Measurements from ENCODE around the gene RALBP1.

Gene RALBP1

DNA sequence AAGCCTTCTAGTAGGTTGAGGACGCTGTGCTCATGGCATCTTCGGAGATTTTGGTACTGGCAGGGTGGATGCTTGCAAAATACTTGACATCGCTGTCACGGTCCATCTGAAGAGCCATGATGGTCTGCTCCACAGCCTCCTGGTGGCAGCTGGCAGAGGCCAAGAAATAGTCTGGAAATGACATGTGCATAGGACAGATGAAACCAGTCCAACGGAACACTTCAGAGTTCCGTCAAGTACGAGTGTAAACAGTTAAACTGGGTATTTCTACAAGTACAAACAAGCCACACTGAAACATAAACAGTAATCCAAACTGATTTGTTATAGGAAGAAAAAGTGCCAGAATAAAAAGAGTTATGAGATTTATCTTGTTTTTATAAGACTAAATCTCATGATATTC lies 72.5 kb downstream of the RALBP1 start:
- no peak for DNase-seq (ENCODE audit: low read depth in 2 of 2, low spot score in 1 of 2)

GRCh38 chr18:9549405-9549804 lies 74.1 kb downstream of the RALBP1 start:
- no peak for DNase-seq (ENCODE audit: low read depth in 2 of 2, low spot score in 1 of 2)

DNA sequence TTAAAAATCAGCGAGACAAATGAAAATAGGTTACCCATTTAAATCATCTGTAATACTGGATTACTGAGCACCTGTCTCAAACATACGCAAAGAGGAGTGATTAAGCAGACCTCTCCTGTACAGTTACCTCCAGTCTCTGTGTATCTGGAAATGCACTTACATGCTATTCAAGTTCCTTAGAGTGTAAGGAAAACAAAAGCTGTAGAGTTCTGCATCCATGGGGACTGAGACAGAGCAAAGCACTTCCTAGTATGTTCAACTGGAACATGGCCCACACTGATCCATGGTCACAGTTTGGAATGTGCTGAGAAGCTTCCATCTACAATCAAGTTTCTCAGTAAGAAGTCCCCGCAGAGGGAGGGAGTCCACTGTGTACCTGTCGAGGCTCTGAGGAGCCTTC lies 75.1 kb downstream of the RALBP1 start:
- DNase-seq (ENCODE audit: low read depth in 2 of 2, low spot score in 1 of 2): no peak

GRCh38 chr18:9552191-9552590 lies 76.9 kb downstream of the RALBP1 start:
- DNase-seq (ENCODE audit: low read depth in 2 of 2, low spot score in 1 of 2): no peak

- DNase-seq (ENCODE audit: low read depth in 2 of 2, low spot score in 1 of 2): no peak
Measured at GRCh38 chr18:9552616-9553015, 77.3 kb downstream of the RALBP1 start.

- DNase-seq (ENCODE audit: low read depth in 2 of 2, low spot score in 1 of 2): no peak
Measured at GRCh38 chr18:9557250-9557943, 82.1 kb downstream of the RALBP1 start.

GRCh38 chr18:9558387-9559064 lies 83.2 kb downstream of the RALBP1 start:
- no peak for DNase-seq (ENCODE audit: low read depth in 2 of 2, low spot score in 1 of 2)

DNA sequence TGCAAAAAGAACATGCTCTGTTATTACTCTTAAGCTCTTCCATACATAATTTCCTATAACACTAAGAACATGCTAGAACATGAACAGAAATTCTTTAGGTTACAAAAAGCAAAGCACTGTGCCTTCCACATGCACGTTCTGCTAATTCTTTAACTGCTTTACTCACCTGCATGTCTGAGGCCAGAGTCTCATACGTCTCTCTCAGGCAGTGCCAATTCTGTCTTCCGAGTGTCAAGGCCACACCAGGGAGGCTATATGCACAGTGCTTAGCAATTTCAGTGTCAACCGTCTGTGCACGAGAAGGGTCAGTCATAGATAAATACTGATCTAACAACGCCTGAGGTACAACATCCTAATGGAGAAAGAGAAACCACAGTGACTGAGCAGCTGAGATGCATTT lies 83.9 kb downstream of the RALBP1 start:
- DNase-seq (ENCODE audit: low read depth in 2 of 2, low spot score in 1 of 2): no peak

DNA sequence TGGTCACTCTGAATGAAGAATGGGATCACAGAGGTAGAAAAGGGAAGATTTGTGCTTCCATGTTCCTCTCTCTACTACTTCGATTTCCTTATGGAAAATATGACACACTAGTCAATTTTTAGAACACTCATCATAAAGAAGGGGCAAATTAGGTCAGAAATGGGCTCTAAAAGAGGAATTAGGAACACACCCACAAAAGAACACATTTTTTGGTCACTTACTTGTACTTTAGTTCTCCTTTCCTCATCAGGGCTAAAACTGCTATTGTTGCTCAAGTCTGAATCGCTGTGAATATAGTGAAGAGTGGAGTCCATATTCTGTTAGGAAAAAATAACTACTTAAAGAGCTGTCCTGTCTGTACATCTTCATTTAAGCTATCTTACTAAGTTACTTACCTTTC lies 86.4 kb downstream of the RALBP1 start:
- DNase-seq (ENCODE audit: low read depth in 2 of 2, low spot score in 1 of 2): no peak

DNA sequence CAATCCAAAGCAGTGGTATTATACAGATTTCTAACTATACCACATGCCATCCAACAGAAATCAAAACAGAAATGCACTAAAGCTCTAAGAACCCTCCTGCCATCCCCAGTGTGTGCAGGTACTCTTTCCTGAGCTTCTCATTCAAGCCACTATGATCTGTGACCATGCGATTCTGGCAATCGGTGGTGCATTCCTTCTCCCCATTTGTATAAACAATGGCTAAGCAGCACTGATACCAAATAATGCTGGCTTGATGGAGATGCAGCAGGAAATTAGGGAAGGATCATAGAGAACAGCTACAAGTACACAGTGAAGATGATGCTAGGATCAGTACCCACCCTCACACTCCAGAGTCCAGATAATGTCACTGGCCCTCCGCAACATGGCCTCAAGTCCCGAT lies 87.3 kb downstream of the RALBP1 start:
- no peak for DNase-seq (ENCODE audit: low read depth in 2 of 2, low spot score in 1 of 2)

- no peak for DNase-seq (ENCODE audit: low read depth in 2 of 2, low spot score in 1 of 2)
Measured at GRCh38 chr18:9563331-9563730, 88.0 kb downstream of the RALBP1 start.

DNA sequence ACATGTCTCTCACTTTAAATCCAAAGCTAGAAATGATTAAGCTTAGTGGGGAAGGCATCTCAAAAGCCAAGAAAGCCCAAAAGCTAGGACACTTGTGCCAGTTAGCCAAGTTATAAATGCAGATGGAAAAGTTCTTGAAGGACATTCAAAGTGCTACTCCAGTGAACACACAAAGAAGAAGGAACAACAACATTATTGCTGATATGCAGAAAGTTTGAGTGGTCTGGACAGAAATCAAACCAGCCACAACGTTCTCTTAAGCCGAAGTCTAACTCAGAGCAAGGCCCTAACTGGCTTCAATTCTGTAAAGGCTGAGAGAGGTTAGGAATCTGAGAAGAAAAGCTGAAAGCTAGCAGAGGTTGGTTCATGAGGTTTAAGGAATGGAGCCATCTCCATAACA lies 90.1 kb downstream of the RALBP1 start:
- no peak for DNase-seq (ENCODE audit: low read depth in 2 of 2, low spot score in 1 of 2)

- DNase-seq (ENCODE audit: low read depth in 2 of 2, low spot score in 1 of 2): no peak
Measured at GRCh38 chr18:9568186-9568585, 92.9 kb downstream of the RALBP1 start.

- DNase-seq (ENCODE audit: low read depth in 2 of 2, low spot score in 1 of 2): no peak
Measured at GRCh38 chr18:9569178-9569577, 93.9 kb downstream of the RALBP1 start.

DNA sequence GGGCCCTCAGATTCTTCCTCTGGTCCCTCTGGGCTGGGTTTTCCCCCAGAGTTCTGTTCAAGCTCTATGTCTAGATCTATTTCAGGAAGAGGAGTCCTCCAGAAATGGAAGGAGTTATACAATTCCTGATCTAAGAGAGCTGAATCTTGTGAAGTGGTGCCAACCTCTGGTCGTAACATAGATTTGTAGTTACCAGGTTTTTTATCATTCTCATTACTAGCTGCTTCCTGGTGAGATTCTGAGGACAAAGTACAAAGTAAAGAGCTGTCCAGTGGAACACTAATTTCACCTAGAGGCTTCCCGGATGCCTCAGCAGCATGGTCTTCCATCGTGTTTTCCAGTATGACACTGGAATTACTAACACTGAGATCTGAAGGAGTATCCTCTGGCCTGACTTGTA lies 94.9 kb downstream of the RALBP1 start:
- DNase-seq (ENCODE audit: low read depth in 2 of 2, low spot score in 1 of 2): no peak

DNA sequence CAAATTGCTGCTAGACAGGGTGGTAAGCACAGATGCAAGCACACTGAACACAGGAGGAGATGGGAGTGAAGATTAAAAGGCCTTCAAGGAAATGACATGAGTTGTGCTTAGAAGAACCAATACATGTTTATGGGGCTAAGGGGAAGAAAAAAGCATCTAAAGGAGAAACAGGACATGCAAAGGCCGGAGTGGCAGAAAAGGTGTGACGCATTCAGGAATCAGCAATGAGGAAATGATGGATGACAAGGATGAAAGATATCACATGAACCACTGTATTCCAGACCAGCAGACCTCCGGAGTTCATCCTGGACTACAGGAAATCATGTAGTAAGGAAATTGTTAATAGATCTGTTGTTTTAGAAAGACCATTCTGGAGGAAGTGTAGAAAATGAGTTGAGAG lies 96.2 kb downstream of the RALBP1 start:
- DNase-seq (ENCODE audit: low read depth in 2 of 2, low spot score in 1 of 2): no peak

DNA sequence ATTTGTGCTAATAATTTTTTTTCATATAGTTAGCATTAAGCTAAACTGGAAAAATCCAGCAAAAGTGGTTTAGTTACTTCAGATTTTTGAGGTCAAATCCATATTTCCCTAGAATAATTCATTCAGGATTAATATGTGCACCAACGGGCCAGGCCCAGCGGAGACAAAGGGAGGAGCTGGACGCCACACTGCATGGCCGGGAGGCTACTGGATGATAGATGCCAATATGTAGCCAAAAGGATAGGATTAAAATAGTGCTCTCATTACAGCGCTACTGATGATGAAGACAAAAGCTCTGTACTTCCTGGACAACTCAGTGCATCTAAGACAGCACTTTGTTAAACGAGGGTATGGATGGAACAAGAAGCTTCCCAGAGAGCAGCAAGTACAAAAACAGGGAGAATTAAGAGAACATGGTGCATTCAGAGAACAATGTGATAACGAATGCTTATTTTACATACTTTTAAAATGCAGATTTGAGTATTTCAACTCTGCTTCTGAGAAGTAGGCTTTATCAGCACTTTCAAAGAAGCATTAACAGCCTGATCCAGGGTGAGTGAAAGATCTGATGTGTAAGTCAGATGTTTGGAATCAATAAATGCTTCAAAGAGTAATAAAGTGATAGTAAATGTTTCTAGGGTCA lies 99.3 kb downstream of the RALBP1 start:
- no peak for DNase-seq (ENCODE audit: low read depth in 2 of 2, low spot score in 1 of 2)

- no peak for DNase-seq (ENCODE audit: low read depth in 2 of 2, low spot score in 1 of 2)
Measured at GRCh38 chr18:9575558-9575957, 100.2 kb downstream of the RALBP1 start.

GRCh38 chr18:9577361-9577760 lies 102.0 kb downstream of the RALBP1 start:
- no peak for DNase-seq (ENCODE audit: low read depth in 2 of 2, low spot score in 1 of 2)

- DNase-seq (ENCODE audit: low read depth in 2 of 2, low spot score in 1 of 2): no peak
Measured at GRCh38 chr18:9578306-9578705, 103.0 kb downstream of the RALBP1 start.

GRCh38 chr18:9581667-9582066 lies 106.4 kb downstream of the RALBP1 start:
- no peak for DNase-seq (ENCODE audit: low read depth in 2 of 2, low spot score in 1 of 2)

DNA sequence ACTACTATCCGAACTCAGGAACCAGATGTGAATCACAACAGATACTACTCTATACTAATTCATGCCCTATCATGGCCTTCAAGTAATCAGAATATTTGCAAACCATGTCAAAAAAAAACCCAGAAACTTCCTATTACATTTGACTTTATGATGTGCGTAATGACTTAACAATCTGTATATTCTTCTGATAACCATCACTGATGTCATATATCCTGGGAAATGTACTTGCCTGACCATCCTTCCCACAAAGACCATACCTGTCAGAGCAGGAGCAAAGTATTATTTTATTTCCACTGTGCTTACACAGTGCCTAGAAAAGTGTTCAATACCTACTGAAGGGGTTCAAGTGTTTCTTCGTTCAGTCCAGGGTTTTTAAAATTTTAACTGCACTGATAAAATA lies 111.5 kb downstream of the RALBP1 start:
- DNase-seq (ENCODE audit: low read depth in 2 of 2, low spot score in 1 of 2): no peak

Measured in stimulated activated CD8-positive, alpha-beta memory T cell treated with anti-CD3 and anti-CD28 coated beads, Interleukin-4, amount 100 ng/mL, for 4 hours (primary cell).